HCT116 (cell line): ENCODE measurements around the gene APAF1. TPM values are rescaled to one million over a fixed set of nuclear protein-coding genes. Genes with fewer than 3 reads are reported as not detected.

Experiments used
- ATAC-seq: fragments of 200-7000 bp; cut with Tn5 transposase; 2 replicates; pipeline ENCODE4 v1.9.1; 2020; ENCODE audit warnings: mild to moderate bottlenecking, moderate library complexity
- BruUV-seq: library from RNA; stranded (reverse); fragments of 400-500 nt; replicated peaks from 2 replicates; lab custom pipeline; 2021; lab: Mats Ljungman, UMichigan
- CTCF ChIA-PET: fragments of 300-600 bp; sonication (Branson Sonifier 250); formaldehyde crosslinking; loops from one replicate; lab custom pipeline; 2021; ENCODE audit warnings: antibody characterized with exemption; lab: Charles Lee
- POLR2A ChIA-PET: fragments of 300-600, 350-600 bp; sonication (Branson Sonifier 250); formaldehyde crosslinking; loops from one replicate; lab custom pipeline; 2021; ENCODE audit warnings: antibody characterized with exemption; lab: Charles Lee
- RAD21 ChIA-PET, 2 experiments: fragments of 300-600 bp; sonication (Branson Sonifier 250); formaldehyde crosslinking; loops; one replicate each; lab custom pipeline; 2023; ENCODE audit warnings: low total read pairs in 2 of 2; ENCODE audit not compliant: uncharacterized antibody in 2 of 2, unreplicated experiment in 2 of 2, low non-redundant PET in 1 of 2; lab: Charles Lee
- DNase-seq: peaks from one replicate; pipeline ENCODE4 v3.0.0-alpha.2; 2010; ENCODE audit warnings: low read depth, low spot score
- H2AFZ ChIP-seq: fragments of 200-600 bp; shearing (Covaris generic), sonication (generic); 2 replicates; pipeline ENCODE4 v1.6.1; 2017; ENCODE audit warnings: low read depth, mixed run types, mixed read lengths, antibody characterized with exemption, low read length; ENCODE audit not compliant: poor library complexity, severe bottlenecking
- H3K27ac ChIP-seq: 2 replicates; pipeline ENCODE4 v1.5.1; 2012; ENCODE audit warnings: low read depth, low read length
- H3K27me3 ChIP-seq: fragments of 200-600 bp; sonication (generic); 2 replicates; pipeline ENCODE4 v1.6.1; 2016; ENCODE audit warnings: mixed run types, low read length, mixed read lengths; ENCODE audit not compliant: insufficient read depth
- H3K36me3 ChIP-seq, 2 experiments: fragments of 200-500 bp in 1 of 2; fragments of 200-600 bp in 1 of 2; sonication (Bioruptor generic) in 1 of 2; sonication (generic) in 1 of 2; 2 replicates each; pipeline versions ENCODE4 v1.5.1 to v1.6.1; 2014 to 2016; ENCODE audit warnings: low read length in 2 of 2, inconsistent platforms in 1 of 2, mixed read lengths in 1 of 2, mixed run types in 1 of 2; ENCODE audit not compliant: insufficient read depth in 2 of 2, control insufficient read depth in 1 of 2
- H3K4me1 ChIP-seq, 2 experiments: fragments of 200-600 bp in 1 of 2; sonication (generic) in 1 of 2; 2 replicates each; pipeline versions ENCODE4 v1.5.1 to v1.6.1; 2012 to 2017; ENCODE audit warnings: low read length in 2 of 2, inconsistent platforms in 1 of 2, mild to moderate bottlenecking in 1 of 2, mixed read lengths in 1 of 2, mixed run types in 1 of 2, moderate library complexity in 1 of 2; ENCODE audit not compliant: insufficient read depth in 2 of 2, control insufficient read depth in 1 of 2
- H3K4me2 ChIP-seq: fragments of 200-600 bp; sonication (generic); 2 replicates; pipeline ENCODE4 v1.6.1; 2017; ENCODE audit warnings: mixed run types, low read length, mixed read lengths
- H3K4me3 ChIP-seq, 2 experiments: fragments of 200-600 bp in 1 of 2; sonication (generic) in 1 of 2; replicated peaks in 1 of 2; 2 replicates each; pipeline ENCODE4 v1.5.1; 2011 to 2016; ENCODE audit warnings: low read length in 2 of 2, control low read depth in 1 of 2, low read depth in 1 of 2, mild to moderate bottlenecking in 1 of 2, mixed read lengths in 1 of 2, mixed run types in 1 of 2
- H3K79me2 ChIP-seq: fragments of 200-600 bp; sonication (generic); 2 replicates; pipeline ENCODE4 v1.6.1; 2017; ENCODE audit warnings: mild to moderate bottlenecking, mixed run types, low read length, moderate library complexity, mixed read lengths; ENCODE audit not compliant: insufficient read depth
- H3K9ac ChIP-seq: fragments of 200-600 bp; sonication (generic); 2 replicates; pipeline ENCODE4 v1.6.1; 2016; ENCODE audit warnings: low read length, mixed read lengths
- H3K9me2 ChIP-seq: fragments of 200-600 bp; sonication (generic), shearing (Covaris generic); 2 replicates; pipeline ENCODE4 v1.6.1; 2017; ENCODE audit warnings: mixed run types, mild to moderate bottlenecking, moderate library complexity; ENCODE audit not compliant: insufficient read depth
- H3K9me3 ChIP-seq, 2 experiments: fragments of 200-500 bp in 1 of 2; fragments of 200-600 bp in 1 of 2; sonication (Bioruptor generic) in 1 of 2; sonication (generic) in 1 of 2; 2 replicates each; pipeline ENCODE4 v1.6.1; 2014 to 2017; ENCODE audit warnings: low read length in 2 of 2, mixed read lengths in 2 of 2, inconsistent platforms in 1 of 2, low read depth in 1 of 2, mild to moderate bottlenecking in 1 of 2, mixed run types in 1 of 2, moderate library complexity in 1 of 2; ENCODE audit not compliant: control insufficient read depth in 1 of 2, insufficient read depth in 1 of 2
- H4K20me1 ChIP-seq: fragments of 200-600 bp; sonication (generic), shearing (Covaris generic); 2 replicates; pipeline ENCODE4 v1.6.1; 2017; ENCODE audit warnings: mixed run types, mild to moderate bottlenecking, moderate library complexity; ENCODE audit not compliant: insufficient read depth
- ATF3 ChIP-seq: IDR thresholded peaks from 2 replicates; pipeline ENCODE4 v1.6.1; 2012
- CBX3 ChIP-seq: IDR thresholded peaks from 2 replicates; pipeline ENCODE4 v1.6.1; 2012; ENCODE audit warnings: low read depth
- CEBPB ChIP-seq: IDR thresholded peaks from 2 replicates; pipeline ENCODE4 v1.6.1; 2012; ENCODE audit warnings: low read depth
- EGR1 ChIP-seq: IDR thresholded peaks from 2 replicates; pipeline ENCODE4 v1.6.1; 2012; ENCODE audit warnings: low read depth
- ELF1 ChIP-seq: IDR thresholded peaks from 2 replicates; pipeline ENCODE4 v1.6.1; 2012; ENCODE audit warnings: low read depth, borderline replicate concordance
- EZH2 ChIP-seq: fragments of 200-600 bp; sonication (generic); IDR thresholded peaks from 2 replicates; pipeline ENCODE4 v1.6.1; 2017; ENCODE audit warnings: antibody characterized with exemption, mixed run types
- EZH2phosphoT487 ChIP-seq: fragments of 200-600 bp; IDR thresholded peaks from 2 replicates; pipeline ENCODE4 v1.6.1; 2018; ENCODE audit warnings: antibody characterized with exemption, borderline replicate concordance
- FOSL1 ChIP-seq: IDR thresholded peaks from 2 replicates; pipeline ENCODE4 v1.6.1; 2012; ENCODE audit warnings: low read depth
- JUND ChIP-seq: IDR thresholded peaks from 2 replicates; pipeline ENCODE4 v1.6.1; 2012
- POLR2A ChIP-seq: IDR thresholded peaks from 2 replicates; pipeline ENCODE4 v1.7.0; 2011; ENCODE audit warnings: borderline replicate concordance; ENCODE audit not compliant: insufficient read depth, insufficient read length; ENCODE audit errors: extremely low read depth
- POLR2AphosphoS5 ChIP-seq: IDR thresholded peaks from 2 replicates; pipeline ENCODE4 v1.6.1; 2011; ENCODE audit warnings: mild to moderate bottlenecking, low read depth, low read length, moderate library complexity
- RAD21 ChIP-seq: IDR thresholded peaks from 2 replicates; pipeline ENCODE4 v1.6.1; 2012; ENCODE audit warnings: low read depth, mild to moderate bottlenecking
- REST ChIP-seq: IDR thresholded peaks from 2 replicates; pipeline ENCODE4 v1.6.1; 2012; ENCODE audit warnings: low read depth
- SRF ChIP-seq: IDR thresholded peaks from 2 replicates; pipeline ENCODE4 v1.6.1; 2012; ENCODE audit warnings: low read depth
- TCF7L2 ChIP-seq: IDR thresholded peaks from 2 replicates; pipeline ENCODE4 v1.7.0; 2011; ENCODE audit warnings: borderline replicate concordance, inconsistent platforms; ENCODE audit not compliant: insufficient read depth, insufficient read length; ENCODE audit errors: extremely low read depth
- ZNF274 ChIP-seq: fragments of 200-500 bp; sonication (Bioruptor generic); IDR thresholded peaks from 2 replicates; pipeline ENCODE4 v1.6.1; 2014; ENCODE audit warnings: mild to moderate bottlenecking, low read depth, low read length, inconsistent platforms
- intact Hi-C: fragments of 100-400 bp; cut with micrococcal nuclease; formaldehyde crosslinking; loops from 2 replicates; pipeline ENCODE4 v1.10.0; 2022
- total RNA-seq: library from RNA; stranded (reverse); gene quantifications from one replicate; pipeline ENCODE4 v1.2.1, GENCODE V29; 2021; ENCODE audit not compliant: unreplicated experiment
- TF ChIP-seq, protein P1 (sequence below): IDR thresholded peaks from 2 replicates; pipeline ENCODE4 v1.6.1; 2012
- TF ChIP-seq, protein P2 (sequence below): IDR thresholded peaks from 2 replicates; pipeline ENCODE4 v1.6.1; 2011; ENCODE audit warnings: mild to moderate bottlenecking, low read length, moderate library complexity; ENCODE audit not compliant: insufficient replicate concordance; ENCODE audit errors: extremely low read depth

The APAF1 gene
- total RNA-seq, 1 experiment from 2014 or later: 13.9 TPM

GRCh38 chr12:98684199-98684598 is 39.1 kb downstream of the APAF1 start:
- ATAC-seq: no peak
- no peaks in the 10 kb centered on the region for H3K4me1 ChIP-seq
- no TSS peak for BruUV-seq
- no peak overlapping the region for H3K4me2 ChIP-seq
- TF ChIP-seq SRF (no peak), POLR2A (no peak), EZH2 (no peak), EZH2phosphoT487 (no peak), FOSL1 (no peak), CBX3 (no peak), ATF3 (no peak), EGR1 (no peak), TCF7L2 (no peak), RAD21 (no peak), ELF1 (no peak), CEBPB (no peak), REST (no peak), JUND (no peak), POLR2AphosphoS5 (no peak), ZNF274 (no peak)
- TF ChIP-seq, protein P1, sequence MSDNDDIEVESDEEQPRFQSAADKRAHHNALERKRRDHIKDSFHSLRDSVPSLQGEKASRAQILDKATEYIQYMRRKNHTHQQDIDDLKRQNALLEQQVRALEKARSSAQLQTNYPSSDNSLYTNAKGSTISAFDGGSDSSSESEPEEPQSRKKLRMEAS: no peak
- TF ChIP-seq, protein P2, sequence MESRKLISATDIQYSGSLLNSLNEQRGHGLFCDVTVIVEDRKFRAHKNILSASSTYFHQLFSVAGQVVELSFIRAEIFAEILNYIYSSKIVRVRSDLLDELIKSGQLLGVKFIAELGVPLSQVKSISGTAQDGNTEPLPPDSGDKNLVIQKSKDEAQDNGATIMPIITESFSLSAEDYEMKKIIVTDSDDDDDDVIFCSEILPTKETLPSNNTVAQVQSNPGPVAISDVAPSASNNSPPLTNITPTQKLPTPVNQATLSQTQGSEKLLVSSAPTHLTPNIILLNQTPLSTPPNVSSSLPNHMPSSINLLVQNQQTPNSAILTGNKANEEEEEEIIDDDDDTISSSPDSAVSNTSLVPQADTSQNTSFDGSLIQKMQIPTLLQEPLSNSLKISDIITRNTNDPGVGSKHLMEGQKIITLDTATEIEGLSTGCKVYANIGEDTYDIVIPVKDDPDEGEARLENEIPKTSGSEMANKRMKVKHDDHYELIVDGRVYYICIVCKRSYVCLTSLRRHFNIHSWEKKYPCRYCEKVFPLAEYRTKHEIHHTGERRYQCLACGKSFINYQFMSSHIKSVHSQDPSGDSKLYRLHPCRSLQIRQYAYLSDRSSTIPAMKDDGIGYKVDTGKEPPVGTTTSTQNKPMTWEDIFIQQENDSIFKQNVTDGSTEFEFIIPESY: no peak
- no peak for DNase-seq
- intact Hi-C loops: no loop called here
- no peak overlapping the region for H3K9ac ChIP-seq
- no peaks in the 10 kb centered on the region for H4K20me1 ChIP-seq
- H3K9me3 ChIP-seq: no peaks in the 10 kb centered on the region
- peaks cover 0 to 38% of the 10 kb centered on the region in 2 experiments; a peak in 2 of 4 replicates for H3K36me3 ChIP-seq
- H3K79me2 ChIP-seq: no peaks in the 10 kb centered on the region
- H3K9me2 ChIP-seq: no peaks in the 10 kb centered on the region
- H3K27me3 ChIP-seq: no peaks in the 10 kb centered on the region
- no peak overlapping the region for H3K27ac ChIP-seq
- H2AFZ ChIP-seq: no peak overlapping the region
- ChIA-PET POLR2A (no interaction called here), CTCF (interaction anchor here (1.4 kb wide), 1 partner anchor 15 kb away, joined by 5 read pairs; no protein-coding TSS in a partner anchor), RAD21 (no interaction called here)
- no peak overlapping the region for H3K4me3 ChIP-seq
